ENCODE measurements around the gene EGLN3. TPM values are rescaled to one million over a fixed set of nuclear protein-coding genes. Genes with fewer than 3 reads are reported as not detected.

Gene EGLN3
- total RNA-seq, 4 donors from 2014 or later, result 10.7 to 125 (median 45.2) TPM

- no peak for DNase-seq
- in situ Hi-C loops (cut with MboI; ENCODE audit: low pct_ligation_motif_present in 1 of 4, low pct_unique_long_range_greater_than_20kb in 1 of 4, low sequenced_read_pairs in 3 of 4) (no loop called here), intact Hi-C loops (cut with DNase I; ENCODE audit: low total_unique reads) (no loop called here)
- Histone ChIP-seq H3K27ac (peak overlapping the region in 1 of 4 donors; percentile 20), H3K36me3 (no peaks in the 10 kb centered on the region), H3K4me1 (peaks cover 0 to 13% (median 0%) of the 10 kb centered on the region in 4 donors), H3K4me3 (no peak overlapping the region), H3K9me3 (no peaks in the 10 kb centered on the region), H3K27me3 (no peaks in the 10 kb centered on the region)
- WGBS, 2 donors (ENCODE audit: low coverage in 1 of 2), result 24 to 38% methylated on average over 2 to 3 of the region's 3 CpGs
- TF ChIP-seq POLR2AphosphoS5 (IDR thresholded peaks at IDR 0.05), result peak in 1 of 3 donors; percentile 15
- TF ChIP-seq, protein P1, sequence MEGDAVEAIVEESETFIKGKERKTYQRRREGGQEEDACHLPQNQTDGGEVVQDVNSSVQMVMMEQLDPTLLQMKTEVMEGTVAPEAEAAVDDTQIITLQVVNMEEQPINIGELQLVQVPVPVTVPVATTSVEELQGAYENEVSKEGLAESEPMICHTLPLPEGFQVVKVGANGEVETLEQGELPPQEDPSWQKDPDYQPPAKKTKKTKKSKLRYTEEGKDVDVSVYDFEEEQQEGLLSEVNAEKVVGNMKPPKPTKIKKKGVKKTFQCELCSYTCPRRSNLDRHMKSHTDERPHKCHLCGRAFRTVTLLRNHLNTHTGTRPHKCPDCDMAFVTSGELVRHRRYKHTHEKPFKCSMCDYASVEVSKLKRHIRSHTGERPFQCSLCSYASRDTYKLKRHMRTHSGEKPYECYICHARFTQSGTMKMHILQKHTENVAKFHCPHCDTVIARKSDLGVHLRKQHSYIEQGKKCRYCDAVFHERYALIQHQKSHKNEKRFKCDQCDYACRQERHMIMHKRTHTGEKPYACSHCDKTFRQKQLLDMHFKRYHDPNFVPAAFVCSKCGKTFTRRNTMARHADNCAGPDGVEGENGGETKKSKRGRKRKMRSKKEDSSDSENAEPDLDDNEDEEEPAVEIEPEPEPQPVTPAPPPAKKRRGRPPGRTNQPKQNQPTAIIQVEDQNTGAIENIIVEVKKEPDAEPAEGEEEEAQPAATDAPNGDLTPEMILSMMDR (IDR thresholded peaks at IDR 0.05), result no peak
These were observed 52.9 kb downstream of the EGLN3 start for GRCh38 chr14:33897878-33898535.

- H3K4me1 ChIP-seq, result peaks cover 0 to 14% (median 2%) of the 10 kb centered on the region in 4 donors
- 84% methylated on average over 2 of the region's 2 CpGs; no CpG with 5 or more reads in 1 of the 2 donors for WGBS, 2 donors (ENCODE audit: low coverage in 1 of 2)
- intact Hi-C loops (cut with DNase I; ENCODE audit: low total_unique reads) (no loop called here), in situ Hi-C loops (cut with MboI; ENCODE audit: low pct_ligation_motif_present in 1 of 4, low pct_unique_long_range_greater_than_20kb in 1 of 4, low sequenced_read_pairs in 3 of 4) (no loop called here)
- H3K36me3 ChIP-seq, result no peaks in the 10 kb centered on the region
- no peaks in the 10 kb centered on the region for H3K9me3 ChIP-seq
- TF ChIP-seq POLR2A (IDR thresholded peaks at IDR 0.05) (no peak), EP300 (IDR thresholded peaks at IDR 0.05; ENCODE audit: low read depth) (no peak)
- no peak for DNase-seq
- peak overlapping the region in 1 of 4 donors; percentile 20 for H3K27ac ChIP-seq
- no peak overlapping the region for H3K4me3 ChIP-seq
- no peaks in the 10 kb centered on the region for H3K27me3 ChIP-seq
These were observed 53.5 kb downstream of the EGLN3 start for GRCh38 chr14:33897382-33897781.

- intact Hi-C loops (cut with DNase I; ENCODE audit: low total_unique reads), result no loop called here
- in situ Hi-C loops (cut with MboI; ENCODE audit: low pct_ligation_motif_present in 1 of 4, low pct_unique_long_range_greater_than_20kb in 1 of 4, low sequenced_read_pairs in 3 of 4), result no loop called here
- Histone ChIP-seq H3K4me1 (peaks cover 0 to 20% (median 9%) of the 10 kb centered on the region in 4 donors), H3K27ac (no peak overlapping the region), H3K9me3 (no peaks in the 10 kb centered on the region), H3K36me3 (no peaks in the 10 kb centered on the region), H3K4me3 (no peak overlapping the region), H3K27me3 (no peaks in the 10 kb centered on the region)
- TF ChIP-seq POLR2AphosphoS5 (IDR thresholded peaks at IDR 0.05) (no peak), POLR2A (IDR thresholded peaks at IDR 0.05) (no peak), EP300 (IDR thresholded peaks at IDR 0.05; ENCODE audit: low read depth) (no peak)
- TF ChIP-seq, protein P1 (IDR thresholded peaks at IDR 0.05), result no peak
- 97% methylated on average over 1 of the region's 1 CpG; no CpG with 5 or more reads in 1 of the 2 donors for WGBS, 2 donors (ENCODE audit: low coverage in 1 of 2)
- no peak for DNase-seq
These were observed 56.5 kb downstream of the EGLN3 start for GRCh38 chr14:33894339-33894738.

DNA sequence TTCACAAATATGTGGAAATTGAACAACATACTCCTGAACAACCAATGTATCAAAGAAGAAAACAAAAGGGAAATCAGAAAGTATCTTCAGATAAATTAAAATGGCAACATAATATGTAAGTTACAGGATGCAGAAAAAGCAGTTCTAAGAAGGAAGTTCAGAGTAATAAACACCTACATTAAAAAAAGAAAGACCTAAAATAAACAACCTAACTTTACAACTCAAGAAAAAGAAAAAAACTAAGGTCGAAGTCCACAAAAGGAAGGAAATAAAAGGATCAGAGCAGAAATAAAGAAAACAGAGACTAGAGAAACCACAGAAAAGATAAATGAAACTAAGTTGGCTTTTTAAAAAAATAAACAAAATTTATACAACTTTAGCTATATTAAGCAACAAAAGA is 59.2 kb downstream of the EGLN3 start:
- 34 to 38% methylated on average over 1 of the region's 1 CpG for WGBS, 2 donors (ENCODE audit: low coverage in 1 of 2)
- Histone ChIP-seq H3K4me3 (no peak overlapping the region), H3K9me3 (no peaks in the 10 kb centered on the region), H3K27ac (peak overlapping the region; percentile 20 to 71 (median 49)), H3K36me3 (no peaks in the 10 kb centered on the region), H3K4me1 (peaks cover 0 to 18% (median 8%) of the 10 kb centered on the region in 4 donors), H3K27me3 (no peaks in the 10 kb centered on the region)
- DNase-seq, result no peak
- intact Hi-C loops (cut with DNase I; ENCODE audit: low total_unique reads), result no loop called here
- no peak for TF ChIP-seq EP300 (IDR thresholded peaks at IDR 0.05; ENCODE audit: low read depth)
- TF ChIP-seq POLR2AphosphoS5 (IDR thresholded peaks at IDR 0.05), result no peak
- TF ChIP-seq, protein P1 (IDR thresholded peaks at IDR 0.05), result no peak
- no peak for TF ChIP-seq POLR2A (IDR thresholded peaks at IDR 0.05)
- in situ Hi-C loops (cut with MboI; ENCODE audit: low pct_ligation_motif_present in 1 of 4, low pct_unique_long_range_greater_than_20kb in 1 of 4, low sequenced_read_pairs in 3 of 4), result no loop called here

All from transverse colon (tissue), 4 donors.